A549 (cell line): ENCODE measurements around the gene INSC. TPM values are rescaled to one million over a fixed set of nuclear protein-coding genes. Genes with fewer than 3 reads are reported as not detected.

Experiments
- ATAC-seq, 2 experiments: fragments of 200-7000 bp in 1 of 2; fragments of >200 bp in 1 of 2; cut with Nextera tagmentation in 1 of 2; cut with Tn5 transposase in 1 of 2; 3 replicates each; pipeline versions ENCODE4 v1.8.0 to v1.9.1; 2018 to 2020; ENCODE audit warnings: mild to moderate bottlenecking in 1 of 2, moderate library complexity in 1 of 2
- CTCF ChIA-PET: fragments of 300-600 bp; sonication (Branson Sonifier 250); formaldehyde crosslinking; extraction: SDS; loops from one replicate; lab custom pipeline; 2021; ENCODE audit warnings: antibody characterized with exemption, inconsistent platforms; lab: Yijun Ruan, JAX
- POLR2A ChIA-PET: fragments of 350-600 bp; formaldehyde crosslinking; extraction: SDS; loops from one replicate; lab custom pipeline; 2021; ENCODE audit warnings: antibody characterized with exemption, inconsistent platforms; lab: Yijun Ruan, JAX
- DNase-seq, 2 experiments: peaks; one replicate each; pipeline versions ENCODE4 v3.0.0 to v3.0.0-alpha.2; 2011 to 2016; ENCODE audit warnings: low read depth in 1 of 2, low spot score in 1 of 2
- FAIRE-seq: peaks from 2 replicates; lab custom pipeline; 2011; peaks lifted over from hg19 to GRCh38; lab: Jason Lieb, UNC
- H3K27ac ChIP-seq, 2 experiments: fragments of >200 bp; sonication (Bioruptor Twin); formaldehyde crosslinking; 3 replicates each; pipeline ENCODE4 v1.5.1; 2016 to 2017
- H3K4me1 ChIP-seq: fragments of >200 bp; sonication (Bioruptor Twin); formaldehyde crosslinking; 3 replicates; pipeline ENCODE4 v1.6.1; 2016
- H3K4me2 ChIP-seq: fragments of >200 bp; sonication (Bioruptor Twin); formaldehyde crosslinking; 3 replicates; pipeline ENCODE4 v1.6.1; 2016
- H3K4me3 ChIP-seq: fragments of >200 bp; sonication (Bioruptor Twin); formaldehyde crosslinking; 3 replicates; pipeline ENCODE4 v1.5.1; 2016
- H3K9me3 ChIP-seq: fragments of >200 bp; sonication (Bioruptor Twin); formaldehyde crosslinking; 3 replicates; pipeline ENCODE4 v1.6.1; 2016
- CBX8 ChIP-seq: fragments of 200-600 bp; sonication (generic); IDR thresholded peaks from 2 replicates; pipeline ENCODE4 v1.6.1; 2016
- EHMT2 ChIP-seq: fragments of 200-600 bp; sonication (generic); IDR thresholded peaks from 2 replicates; pipeline ENCODE4 v1.6.1; 2016; ENCODE audit warnings: antibody characterized with exemption, low read depth, mild to moderate bottlenecking, moderate library complexity
- EP300 ChIP-seq, 2 experiments: fragments of >200 bp; sonication (Bioruptor Twin); formaldehyde crosslinking; IDR thresholded peaks; 2 replicates in 1 of 2; 3 replicates in 1 of 2; pipeline ENCODE4 v1.6.1; 2016 to 2017
- ESRRA ChIP-seq: fragments of 150-350 bp; IDR thresholded peaks from 2 replicates; pipeline ENCODE4 v1.6.1; 2014; ENCODE audit warnings: mild to moderate bottlenecking, low read length, borderline replicate concordance
- FOSL2 ChIP-seq, 2 experiments: fragments of 450-650 bp in 1 of 2; fragments of >200 bp in 1 of 2; sonication (Bioruptor Twin) in 1 of 2; formaldehyde crosslinking; IDR thresholded peaks; 2 replicates each; pipeline versions ENCODE4 v1.5.0 to v1.6.1; 2016 to 2020; ENCODE audit warnings: mild to moderate bottlenecking in 1 of 2, moderate library complexity in 1 of 2
- FOXS1 ChIP-seq: fragments of 250-450 bp; sonication (Bioruptor Pico); IDR thresholded peaks from 2 replicates; pipeline ENCODE4 v1.5.0; 2020; ENCODE audit warnings: mild to moderate bottlenecking, moderate library complexity
- HDAC2 ChIP-seq: fragments of 200-600 bp; sonication (generic); IDR thresholded peaks from 2 replicates; pipeline ENCODE4 v1.6.1; 2016
- HEYL ChIP-seq: fragments of 250-450 bp; sonication (Bioruptor Pico); IDR thresholded peaks from 2 replicates; pipeline ENCODE4 v1.8.0; 2021; ENCODE audit warnings: mild to moderate bottlenecking, moderate library complexity
- MAZ ChIP-seq: fragments of 150-350 bp; IDR thresholded peaks from 2 replicates; pipeline ENCODE4 v1.6.1; 2014; ENCODE audit warnings: antibody characterized with exemption, low read depth, low read length, borderline replicate concordance
- MYC ChIP-seq: IDR thresholded peaks from 2 replicates; pipeline ENCODE4 v1.6.1; 2012; ENCODE audit warnings: mild to moderate bottlenecking, inconsistent platforms, low read length, improper control_type of control experiment, borderline replicate concordance
- PHF8 ChIP-seq: fragments of 200-600 bp; sonication (generic); IDR thresholded peaks from 2 replicates; pipeline ENCODE4 v1.6.1; 2016; ENCODE audit warnings: low read depth, mild to moderate bottlenecking, antibody characterized with exemption, moderate library complexity, borderline replicate concordance
- POLR2A ChIP-seq: IDR thresholded peaks from 2 replicates; pipeline ENCODE4 v1.6.1; 2012; ENCODE audit warnings: mild to moderate bottlenecking, low read length
- POLR2AphosphoS2 ChIP-seq: conservative IDR thresholded peaks from 2 replicates; pipeline ENCODE4 v1.6.1; 2012; ENCODE audit warnings: low read length, improper control_type of control experiment, inconsistent platforms
- RAD21 ChIP-seq, 2 experiments: fragments of >200 bp in 1 of 2; sonication (Bioruptor Twin) in 1 of 2; formaldehyde crosslinking in 1 of 2; IDR thresholded peaks in 1 of 2; conservative IDR thresholded peaks in 1 of 2; 2 replicates in 1 of 2; 3 replicates in 1 of 2; pipeline ENCODE4 v1.6.1; 2012 to 2018; ENCODE audit warnings: inconsistent platforms in 1 of 2
- RCOR1 ChIP-seq: fragments of 150-350 bp; IDR thresholded peaks from 2 replicates; pipeline ENCODE4 v1.6.1; 2014; ENCODE audit warnings: antibody characterized with exemption, low read length, low read depth
- RFX5 ChIP-seq: fragments of 450-650 bp; IDR thresholded peaks from 2 replicates; pipeline ENCODE4 v1.7.1; 2014; ENCODE audit warnings: antibody characterized with exemption, mild to moderate bottlenecking, moderate library complexity
- RNF2 ChIP-seq: fragments of 200-600 bp; sonication (generic); IDR thresholded peaks from 2 replicates; pipeline ENCODE4 v1.6.1; 2016; ENCODE audit warnings: low read depth, mild to moderate bottlenecking, antibody characterized with exemption, moderate library complexity, borderline replicate concordance
- SREBF2 ChIP-seq: fragments of 450-650 bp; IDR thresholded peaks from 2 replicates; pipeline ENCODE4 v1.6.1; 2014; ENCODE audit warnings: mild to moderate bottlenecking, moderate library complexity
- ZNF302 ChIP-seq: fragments of 250-450 bp; sonication (Bioruptor Pico); IDR thresholded peaks from 2 replicates; pipeline ENCODE4 v1.9.0; 2021; ENCODE audit warnings: inconsistent platforms, mild to moderate bottlenecking, moderate library complexity
- WGBS: methylation state at CpG from one replicate; pipeline ENCODE4 v1.1.6; 2017; ENCODE audit errors: missing lambda C conversion rate; 5-methylcytosine and 5-hydroxymethylcytosine counted together
- polyA plus RNA-seq, 4 experiments: library from polyadenylated mRNA; depleted of rRNA in 3 of 4; stranded (reverse); fragments of >200 nt; fragmentation: RNase III in 1 of 4; extraction: RNeasy Plus Mini Kit Qiagen cat#74134 plus additional on column Dnase treatment in 1 of 4; gene quantifications; 2 replicates in 3 of 4; 3 replicates in 1 of 4; pipeline ENCODE4 v1.2.3, GENCODE V29; 2011 to 2017
- TF ChIP-seq, protein P1 (sequence below): IDR thresholded peaks from 2 replicates; pipeline ENCODE4 v1.6.1; 2012; ENCODE audit warnings: low read depth, borderline replicate concordance
- TF ChIP-seq, protein P2 (sequence below): fragments of 150-350 bp; IDR thresholded peaks from 2 replicates; pipeline ENCODE4 v1.6.1; 2014; ENCODE audit warnings: low read depth, mild to moderate bottlenecking, low read length
- TF ChIP-seq, protein P3 (sequence below): fragments of 450-650 bp; IDR thresholded peaks from 2 replicates; pipeline ENCODE4 v1.6.1; 2014; ENCODE audit warnings: antibody characterized with exemption
- TF ChIP-seq, protein P4 (sequence below): fragments of >200 bp; sonication (Bioruptor Twin); formaldehyde crosslinking; IDR thresholded peaks from 2 replicates; pipeline ENCODE4 v1.6.1; 2016

The INSC gene
- polyA plus RNA-seq, 2 of the 4 experiments (the other 2 are of a cell fraction), result not detected

DNA sequence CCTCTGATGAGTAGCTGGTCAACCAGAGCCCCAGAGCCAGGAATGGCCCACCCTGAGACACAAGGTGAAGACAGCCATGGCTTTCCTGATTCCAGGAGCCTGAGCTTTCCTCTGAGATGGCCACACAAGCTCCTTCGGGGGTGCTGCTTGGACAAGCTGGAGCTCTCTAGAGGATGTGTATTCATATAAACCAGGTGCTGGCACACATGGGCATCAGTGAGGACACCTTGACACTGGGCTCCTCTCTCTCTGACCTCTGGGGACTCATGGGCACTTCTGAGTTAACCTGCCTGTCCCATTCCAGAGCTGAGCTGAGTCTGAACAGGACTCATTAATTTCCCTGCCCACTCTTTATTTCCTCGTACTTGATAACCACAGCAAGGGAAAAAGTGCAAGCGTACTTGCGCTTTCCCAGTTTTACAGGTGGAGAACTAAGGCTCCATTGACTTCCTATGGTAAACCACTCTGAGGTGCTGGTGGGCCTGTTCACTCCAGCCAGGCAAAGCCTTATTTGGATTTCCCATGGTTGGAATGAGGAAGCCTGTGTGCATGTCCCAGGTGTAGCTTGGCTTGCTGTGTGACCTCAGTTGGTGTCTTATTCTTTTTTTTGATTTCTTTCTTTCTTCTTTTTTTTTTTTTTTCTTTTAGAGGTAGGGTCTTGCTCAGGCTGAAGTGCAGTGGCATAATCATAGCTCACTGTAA lies 25.4 kb downstream of the INSC start:
- no peak overlapping the region for H3K4me3 ChIP-seq
- ChIA-PET CTCF (interaction anchor here (0.8 kb wide), 1 partner anchor 232 kb away, joined by 3 read pairs; no protein-coding TSS in a partner anchor), POLR2A (no interaction called here)
- no peaks in the 10 kb centered on the region for H3K4me1 ChIP-seq
- no peak overlapping the region for H3K27ac ChIP-seq
- TF ChIP-seq EP300 (IDR thresholded peaks at IDR 0.05), result no peak
- no peak for TF ChIP-seq MYC
- TF ChIP-seq POLR2AphosphoS2, result no peak
- no peak for TF ChIP-seq SREBF2
- TF ChIP-seq RCOR1, result no peak
- DNase-seq (no peak), ATAC-seq (no peak), FAIRE-seq (no peak)
- WGBS, result 52% methylated on average over 4 of the region's 4 CpGs
- H3K4me2 ChIP-seq, result no peak overlapping the region
- H3K9me3 ChIP-seq, result no peaks in the 10 kb centered on the region

- Histone ChIP-seq H3K9me3 (no peaks in the 10 kb centered on the region), H3K4me1 (no peaks in the 10 kb centered on the region), H3K27ac (no peak overlapping the region), H3K4me2 (no peak overlapping the region), H3K4me3 (no peak overlapping the region)
- 14% methylated on average over 3 of the region's 3 CpGs for WGBS
- ChIA-PET CTCF (interaction anchor here (0.6 kb wide), 1 partner anchor 20 kb away, joined by 3 read pairs; no protein-coding TSS in a partner anchor), POLR2A (no interaction called here)
- no peak for ATAC-seq
- DNase-seq, result no peak
- TF ChIP-seq EHMT2 (no peak), FOSL2 (IDR thresholded peaks at IDR 0.05) (no peak), FOSL2 (CRISPR knock-in tag; IDR thresholded peaks at IDR 0.05) (no peak), PHF8 (no peak), ZNF302 (CRISPR knock-in tag) (no peak), FOXS1 (CRISPR knock-in tag) (no peak), POLR2A (no peak), HEYL (CRISPR knock-in tag) (no peak), CBX8 (no peak), RAD21 (conservative IDR thresholded peaks at IDR 0.05 in 1 of 2, IDR thresholded peaks at IDR 0.05 in 1 of 2) (no peak), RFX5 (no peak), RNF2 (no peak), MAZ (no peak), EP300 (IDR thresholded peaks at IDR 0.05) (no peak), ESRRA (no peak)
- TF ChIP-seq, protein P1, sequence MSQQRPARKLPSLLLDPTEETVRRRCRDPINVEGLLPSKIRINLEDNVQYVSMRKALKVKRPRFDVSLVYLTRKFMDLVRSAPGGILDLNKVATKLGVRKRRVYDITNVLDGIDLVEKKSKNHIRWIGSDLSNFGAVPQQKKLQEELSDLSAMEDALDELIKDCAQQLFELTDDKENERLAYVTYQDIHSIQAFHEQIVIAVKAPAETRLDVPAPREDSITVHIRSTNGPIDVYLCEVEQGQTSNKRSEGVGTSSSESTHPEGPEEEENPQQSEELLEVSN, result no peak
- TF ChIP-seq, protein P2, sequence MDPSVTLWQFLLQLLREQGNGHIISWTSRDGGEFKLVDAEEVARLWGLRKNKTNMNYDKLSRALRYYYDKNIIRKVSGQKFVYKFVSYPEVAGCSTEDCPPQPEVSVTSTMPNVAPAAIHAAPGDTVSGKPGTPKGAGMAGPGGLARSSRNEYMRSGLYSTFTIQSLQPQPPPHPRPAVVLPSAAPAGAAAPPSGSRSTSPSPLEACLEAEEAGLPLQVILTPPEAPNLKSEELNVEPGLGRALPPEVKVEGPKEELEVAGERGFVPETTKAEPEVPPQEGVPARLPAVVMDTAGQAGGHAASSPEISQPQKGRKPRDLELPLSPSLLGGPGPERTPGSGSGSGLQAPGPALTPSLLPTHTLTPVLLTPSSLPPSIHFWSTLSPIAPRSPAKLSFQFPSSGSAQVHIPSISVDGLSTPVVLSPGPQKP, result no peak
- TF ChIP-seq, protein P3, sequence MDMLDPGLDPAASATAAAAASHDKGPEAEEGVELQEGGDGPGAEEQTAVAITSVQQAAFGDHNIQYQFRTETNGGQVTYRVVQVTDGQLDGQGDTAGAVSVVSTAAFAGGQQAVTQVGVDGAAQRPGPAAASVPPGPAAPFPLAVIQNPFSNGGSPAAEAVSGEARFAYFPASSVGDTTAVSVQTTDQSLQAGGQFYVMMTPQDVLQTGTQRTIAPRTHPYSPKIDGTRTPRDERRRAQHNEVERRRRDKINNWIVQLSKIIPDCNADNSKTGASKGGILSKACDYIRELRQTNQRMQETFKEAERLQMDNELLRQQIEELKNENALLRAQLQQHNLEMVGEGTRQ, result no peak
- TF ChIP-seq, protein P4, sequence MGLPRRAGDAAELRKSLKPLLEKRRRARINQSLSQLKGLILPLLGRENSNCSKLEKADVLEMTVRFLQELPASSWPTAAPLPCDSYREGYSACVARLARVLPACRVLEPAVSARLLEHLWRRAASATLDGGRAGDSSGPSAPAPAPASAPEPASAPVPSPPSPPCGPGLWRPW, result no peak
- FAIRE-seq, result no peak
Measured at GRCh38 chr11:15141381-15141780, 26.7 kb downstream of the INSC start.

GRCh38 chr11:15142838-15143237 lies 28.1 kb downstream of the INSC start:
- no peaks in the 10 kb centered on the region for H3K9me3 ChIP-seq
- H3K27ac ChIP-seq, result no peak overlapping the region
- DNase-seq (no peak), FAIRE-seq (no peak), ATAC-seq (no peak)
- H3K4me2 ChIP-seq, result no peak overlapping the region
- WGBS, result 57% methylated on average over 7 of the region's 7 CpGs
- TF ChIP-seq HDAC2 (no peak), FOSL2 (IDR thresholded peaks at IDR 0.05) (no peak), FOSL2 (CRISPR knock-in tag; IDR thresholded peaks at IDR 0.05) (no peak)
- CTCF ChIA-PET, result no interaction called here
- no peaks in the 10 kb centered on the region for H3K4me1 ChIP-seq
- POLR2A ChIA-PET, result no interaction called here
- H3K4me3 ChIP-seq, result no peak overlapping the region
